Globus pallidus (tissue), 1 donor: ENCODE measurements around the gene RHOT1.
A peak's percentile ranks its signal among the peaks of the same experiment; 100 is the strongest.
"Not testable (repeated sequence)": the region's sequence is repeated elsewhere in the genome, so short reads cannot be mapped to it uniquely, and the experiment has no call there.

ENCODE experiments used
- DNase-seq: peaks from one replicate; pipeline ENCODE4 v3.0.0-alpha.2; 2015; ENCODE audit warnings: low spot score

The RHOT1 gene

GRCh38 chr17:32227910-32228309 is 85.6 kb downstream of the RHOT1 start:
- no peak for DNase-seq

- DNase-seq = no peak
These were observed 93.3 kb downstream of the RHOT1 start for GRCh38 chr17:32235588-32235987.

GRCh38 chr17:32239456-32239855 is 97.2 kb downstream of the RHOT1 start:
- DNase-seq = no peak

GRCh38 chr17:32240750-32241149 is 98.4 kb downstream of the RHOT1 start:
- DNase-seq = no peak

GRCh38 chr17:32241640-32242039 is 99.3 kb downstream of the RHOT1 start:
- no peak for DNase-seq

GRCh38 chr17:32249475-32249874 is 107.2 kb downstream of the RHOT1 start:
- DNase-seq = no peak

- DNase-seq = peak; percentile 83
These were observed 110.9 kb downstream of the RHOT1 start for GRCh38 chr17:32253117-32253611.

- DNase-seq = no peak
These were observed 113.9 kb downstream of the RHOT1 start for GRCh38 chr17:32256012-32256700.

GRCh38 chr17:32256701-32257019 is 114.4 kb downstream of the RHOT1 start:
- no peak for DNase-seq

- DNase-seq = no peak
These were observed 116.3 kb downstream of the RHOT1 start for GRCh38 chr17:32258383-32259140.

GRCh38 chr17:32259586-32259985 is 117.3 kb downstream of the RHOT1 start:
- DNase-seq = peak; percentile 69

GRCh38 chr17:32261417-32261736 is 119.1 kb downstream of the RHOT1 start:
- DNase-seq = no peak

- no peak for DNase-seq
These were observed 119.7 kb downstream of the RHOT1 start for GRCh38 chr17:32261936-32262510.

- DNase-seq = not testable (repeated sequence)
These were observed 121.2 kb downstream of the RHOT1 start for GRCh38 chr17:32263515-32263914.

- DNase-seq = peak; percentile 31
These were observed 122.0 kb downstream of the RHOT1 start for GRCh38 chr17:32264140-32264799.

GRCh38 chr17:32264823-32265191 is 122.5 kb downstream of the RHOT1 start:
- DNase-seq = no peak

- DNase-seq = peak; percentile 47
These were observed 123.1 kb downstream of the RHOT1 start, which contains the start of gene RHBDL3 for GRCh38 chr17:32265192-32265923. Gene RHBDL3 (plus strand): TSS chr17:32265832. CDS start chr17:32266190, 358 bp downstream.

- no peak for DNase-seq
These were observed 123.7 kb downstream of the RHOT1 start for GRCh38 chr17:32266051-32266388.

GRCh38 chr17:32266389-32267301 is 124.3 kb downstream of the RHOT1 start:
- no peak for DNase-seq

- no peak for DNase-seq
These were observed 125.4 kb downstream of the RHOT1 start for GRCh38 chr17:32267690-32268205.
